Measurements from ENCODE around the gene OVCH2.

The OVCH2 gene

GRCh38 chr11:7639643-7640025 is 66.6 kb downstream of the OVCH2 start:
- DNase-seq, result no peak

Data from right kidney (tissue), 1 donor.